H1 (cell line): ENCODE results near the gene RPS3. TPM values are rescaled to one million over a fixed set of nuclear protein-coding genes. Genes with fewer than 3 reads are reported as not detected.

ENCODE experiments used
- CTCF ChIA-PET: fragments of 300-600 bp; sonication (Branson Sonifier 250); formaldehyde crosslinking; loops from one replicate; lab custom pipeline; 2021; ENCODE audit not compliant: partially characterized antibody; lab: Charles Lee
- POLR2A ChIA-PET: fragments of 300-600 bp; sonication (Branson Sonifier 250); formaldehyde crosslinking; loops from one replicate; lab custom pipeline; 2021; ENCODE audit warnings: inconsistent platforms; ENCODE audit not compliant: partially characterized antibody; lab: Charles Lee
- DNase-seq, 2 experiments: peaks; one replicate each; pipeline versions ENCODE4 v3.0.0 to v3.0.0-alpha.2; 2010 to 2022; ENCODE audit warnings: low spot score in 2 of 2, low read depth in 1 of 2, mixed read lengths in 1 of 2
- FAIRE-seq: peaks from 2 replicates; lab custom pipeline; 2011; peaks lifted over from hg19 to GRCh38; lab: Jason Lieb, UNC
- H2AFZ ChIP-seq: 2 replicates; pipeline ENCODE4 v1.8.1; 2012; ENCODE audit warnings: low read length, inconsistent platforms
- H2AK5ac ChIP-seq: 2 replicates; pipeline ENCODE4 v1.6.1; 2013; ENCODE audit warnings: low read depth, low read length
- H2BK120ac ChIP-seq: replicated peaks from 2 replicates; pipeline ENCODE3; 2013; ENCODE audit warnings: low read depth, low read length, inconsistent platforms
- H2BK12ac ChIP-seq: 2 replicates; pipeline ENCODE4 v1.6.1; 2013; ENCODE audit warnings: low read depth, low read length
- H2BK15ac ChIP-seq: 2 replicates; pipeline ENCODE4 v1.6.1; 2013; ENCODE audit warnings: low read length
- H2BK20ac ChIP-seq: 2 replicates; pipeline ENCODE4 v1.6.1; 2013; ENCODE audit warnings: low read length
- H2BK5ac ChIP-seq: 2 replicates; pipeline ENCODE4 v1.6.1; 2013; ENCODE audit warnings: low read depth, low read length
- H3K14ac ChIP-seq: 2 replicates; pipeline ENCODE4 v1.6.1; 2013; ENCODE audit warnings: inconsistent platforms; ENCODE audit not compliant: insufficient read length
- H3K18ac ChIP-seq: 2 replicates; pipeline ENCODE4 v1.6.1; 2013; ENCODE audit warnings: low read length; ENCODE audit errors: extremely low read depth
- H3K23ac ChIP-seq: 2 replicates; pipeline ENCODE4 v1.6.1; 2013; ENCODE audit warnings: inconsistent platforms; ENCODE audit not compliant: insufficient read length
- H3K23me2 ChIP-seq: 2 replicates; pipeline ENCODE4 v1.6.1; 2013; ENCODE audit warnings: low read depth, low read length
- H3K27ac ChIP-seq: 2 replicates; pipeline ENCODE4 v1.6.1; 2011; ENCODE audit warnings: low read depth, low read length, inconsistent platforms
- H3K27me3 ChIP-seq, 4 experiments: replicated peaks in 1 of 4; 1 replicate in 1 of 4; 2 replicates in 3 of 4; pipeline versions ENCODE4 v1.6.1 to v1.8.1; 2011 to 2013; ENCODE audit warnings: low read length in 3 of 4, mild to moderate bottlenecking in 3 of 4, inconsistent platforms in 2 of 4, mixed read lengths in 2 of 4, moderate library complexity in 1 of 4; ENCODE audit not compliant: control insufficient read depth in 3 of 4, insufficient read depth in 3 of 4; ENCODE audit errors: extremely low read depth in 1 of 4
- H3K36me3 ChIP-seq, 4 experiments: 2 replicates each; pipeline versions ENCODE4 v1.6.1 to v1.8.1; 2011 to 2013; ENCODE audit warnings: mild to moderate bottlenecking in 4 of 4, low read length in 3 of 4, moderate library complexity in 2 of 4, control low read depth in 1 of 4, inconsistent platforms in 1 of 4; ENCODE audit not compliant: insufficient read depth in 4 of 4, control insufficient read depth in 2 of 4
- H3K4ac ChIP-seq: replicated peaks from 2 replicates; pipeline ENCODE3; 2013; ENCODE audit warnings: low read length, low read depth, mixed read lengths, inconsistent platforms; ENCODE audit not compliant: insufficient read length
- H3K4me1 ChIP-seq, 4 experiments: replicated peaks in 1 of 4; 1 replicate in 1 of 4; 2 replicates in 3 of 4; pipeline versions ENCODE4 v1.6.1 to v1.8.1; 2011 to 2013; ENCODE audit warnings: low read length in 3 of 4, inconsistent platforms in 2 of 4, mixed read lengths in 1 of 4; ENCODE audit not compliant: insufficient read depth in 4 of 4, control insufficient read depth in 3 of 4
- H3K4me2 ChIP-seq, 2 experiments: 2 replicates each; pipeline versions ENCODE4 v1.6.1 to v1.8.1; 2011 to 2013; ENCODE audit warnings: low read depth in 2 of 2, low read length in 2 of 2, control low read depth in 1 of 2, inconsistent platforms in 1 of 2, mild to moderate bottlenecking in 1 of 2; ENCODE audit not compliant: insufficient read depth in 1 of 2
- H3K4me3 ChIP-seq, 4 experiments: fragments of 200-600, 300-600 bp in 1 of 4; sonication (generic), shearing (Covaris generic), sonication (Bioruptor Twin) in 1 of 4; 2 replicates each; pipeline versions ENCODE4 v1.5.1 to v1.8.1; 2011 to 2016; ENCODE audit warnings: low read length in 4 of 4, low read depth in 3 of 4, control low read depth in 2 of 4, inconsistent platforms in 2 of 4, mild to moderate bottlenecking in 2 of 4, mixed read lengths in 1 of 4, moderate library complexity in 1 of 4; ENCODE audit not compliant: insufficient read depth in 2 of 4; ENCODE audit errors: extremely low read depth in 1 of 4
- H3K56ac ChIP-seq: replicated peaks from 2 replicates; pipeline ENCODE3; 2013; ENCODE audit warnings: low read depth, mild to moderate bottlenecking, mixed read lengths, low read length, inconsistent platforms; ENCODE audit not compliant: insufficient read length
- H3K79me1 ChIP-seq: 2 replicates; pipeline ENCODE4 v1.6.1; 2013; ENCODE audit warnings: low read depth, low read length, control low read depth
- H3K79me2 ChIP-seq, 2 experiments: 2 replicates each; pipeline versions ENCODE4 v1.6.1 to v1.8.1; 2012 to 2013; ENCODE audit warnings: low read length in 2 of 2, mild to moderate bottlenecking in 2 of 2, inconsistent platforms in 1 of 2; ENCODE audit not compliant: insufficient read depth in 2 of 2, control insufficient read depth in 1 of 2
- H3K9ac ChIP-seq, 4 experiments: replicated peaks in 1 of 4; 1 replicate in 1 of 4; 2 replicates in 3 of 4; pipeline versions ENCODE4 v1.6.1 to v1.8.1; 2011 to 2013; ENCODE audit warnings: low read depth in 3 of 4, low read length in 3 of 4, control low read depth in 2 of 4, mild to moderate bottlenecking in 2 of 4, moderate library complexity in 2 of 4, inconsistent platforms in 1 of 4; ENCODE audit errors: extremely low read depth in 1 of 4
- H3K9me3 ChIP-seq, 2 experiments: 2 replicates each; pipeline versions ENCODE4 v1.6.1 to v1.8.1; 2012 to 2013; ENCODE audit warnings: mild to moderate bottlenecking in 2 of 2, moderate library complexity in 2 of 2, control low read depth in 1 of 2, inconsistent platforms in 1 of 2, low read depth in 1 of 2, low read length in 1 of 2, mixed read lengths in 1 of 2; ENCODE audit not compliant: insufficient read depth in 2 of 2
- H4K20me1 ChIP-seq, 2 experiments: replicated peaks in 1 of 2; 2 replicates each; pipeline versions ENCODE3 to v1.8.1; 2011 to 2013; ENCODE audit warnings: inconsistent platforms in 2 of 2, low read length in 2 of 2, mild to moderate bottlenecking in 1 of 2; ENCODE audit not compliant: insufficient read depth in 2 of 2, control insufficient read depth in 1 of 2
- H4K5ac ChIP-seq: 2 replicates; pipeline ENCODE4 v1.6.1; 2013; ENCODE audit warnings: low read length, low read depth, mixed read lengths, inconsistent platforms; ENCODE audit not compliant: insufficient read length
- H4K8ac ChIP-seq: 2 replicates; pipeline ENCODE4 v1.8.0; 2013; ENCODE audit warnings: mild to moderate bottlenecking, moderate library complexity, low read length, inconsistent platforms; ENCODE audit not compliant: insufficient read depth; ENCODE audit errors: extremely low read depth
- H4K91ac ChIP-seq: replicated peaks from 2 replicates; pipeline ENCODE3; 2013; ENCODE audit warnings: low read length, mixed read lengths, inconsistent platforms; ENCODE audit not compliant: insufficient read length
- BCL11A ChIP-seq, 2 experiments: IDR thresholded peaks; one replicate each; pipeline ENCODE4 v1.6.1; 2011; ENCODE audit warnings: low read depth in 2 of 2, low read length in 2 of 2, mild to moderate bottlenecking in 2 of 2
- CBX8 ChIP-seq: fragments of 300-800, 300-1000 bp; sonication (generic); IDR thresholded peaks from 2 replicates; pipeline ENCODE4 v1.7.1; 2016; ENCODE audit warnings: low read depth, low read length, borderline replicate concordance
- CEBPB ChIP-seq: IDR thresholded peaks from 2 replicates; pipeline ENCODE4 v1.6.1; 2012; ENCODE audit warnings: low read depth, low read length
- CHD1 ChIP-seq: IDR thresholded peaks from 2 replicates; pipeline ENCODE4 v1.6.1; 2012; ENCODE audit warnings: low read depth, low read length, improper control_type of control experiment
- CHD2 ChIP-seq: IDR thresholded peaks from 2 replicates; pipeline ENCODE4 v1.6.1; 2012; ENCODE audit warnings: low read length, improper control_type of control experiment
- FOSL1 ChIP-seq: IDR thresholded peaks from 2 replicates; pipeline ENCODE4 v1.6.1; 2011; ENCODE audit warnings: mild to moderate bottlenecking, low read depth, low read length, moderate library complexity; ENCODE audit not compliant: insufficient read depth
- KDM5A ChIP-seq: fragments of 200-600 bp; IDR thresholded peaks from 2 replicates; pipeline ENCODE4 v1.7.1; 2012; ENCODE audit warnings: mild to moderate bottlenecking, low read length, inconsistent platforms, mixed read lengths
- MAFK ChIP-seq: IDR thresholded peaks from 2 replicates; pipeline ENCODE4 v1.6.1; 2012; ENCODE audit warnings: low read depth, mild to moderate bottlenecking, improper control_type of control experiment, low read length
- NANOG ChIP-seq: IDR thresholded peaks from 2 replicates; pipeline ENCODE4 v1.6.1; 2011; ENCODE audit warnings: low read length, low read depth, mild to moderate bottlenecking, inconsistent platforms; ENCODE audit not compliant: insufficient read depth, poor library complexity, severe bottlenecking
- PHF8 ChIP-seq: fragments of 200-600 bp; sonication (generic); conservative IDR thresholded peaks from 2 replicates; pipeline ENCODE4 v1.7.1; 2012; ENCODE audit warnings: low read depth, mild to moderate bottlenecking, inconsistent platforms, low read length, moderate library complexity
- RAD21 ChIP-seq, 2 experiments: IDR thresholded peaks in 1 of 2; conservative IDR thresholded peaks in 1 of 2; 2 replicates each; pipeline ENCODE4 v1.6.1; 2011; ENCODE audit warnings: low read depth in 2 of 2, low read length in 2 of 2, improper control_type of control experiment in 1 of 2, inconsistent platforms in 1 of 2, mild to moderate bottlenecking in 1 of 2, moderate library complexity in 1 of 2
- RBBP5 ChIP-seq: IDR thresholded peaks from 2 replicates; pipeline ENCODE4 v1.7.1; 2012; ENCODE audit warnings: low read depth, mild to moderate bottlenecking, inconsistent platforms, low read length, moderate library complexity, borderline replicate concordance
- SIRT6 ChIP-seq: IDR thresholded peaks from one replicate; pipeline ENCODE4 v1.7.1; 2012; ENCODE audit warnings: low read length, inconsistent platforms
- SP2 ChIP-seq: IDR thresholded peaks from 2 replicates; pipeline ENCODE4 v1.6.1; 2012; ENCODE audit warnings: mild to moderate bottlenecking, low read length, inconsistent platforms
- SP4 ChIP-seq: IDR thresholded peaks from 2 replicates; pipeline ENCODE4 v1.6.1; 2012; ENCODE audit warnings: low read length, inconsistent platforms
- TAF1 ChIP-seq: IDR thresholded peaks from 2 replicates; pipeline ENCODE4 v1.6.1; 2011; ENCODE audit warnings: mild to moderate bottlenecking, low read depth, low read length
- WGBS, 2 experiments: shearing (Covaris generic) in 1 of 2; methylation state at CpG; one replicate each; pipeline versions ENCODE4 v1.1.6 to v1.1.7; 2013 to 2015; ENCODE audit warnings: low lambda C conversion rate in 2 of 2, mixed read lengths in 2 of 2, inconsistent platforms in 1 of 2, low coverage in 1 of 2, missing lambda C conversion rate in 1 of 2; ENCODE audit not compliant: insufficient replicate concordance in 2 of 2, insufficient coverage in 1 of 2, insufficient read length in 1 of 2; ENCODE audit errors: extremely low coverage in 1 of 2, missing lambda C conversion rate in 1 of 2; 5-methylcytosine and 5-hydroxymethylcytosine counted together
- polyA plus RNA-seq, 7 experiments: library from polyadenylated mRNA; depleted of rRNA in 3 of 7; stranded (reverse) in 5 of 7; unstranded in 2 of 7; fragments of >200 nt in 5 of 7; fragments of 200-250 nt in 2 of 7; gene quantifications; 1 replicate in 5 of 7; 2 replicates in 1 of 7; 4 replicates in 1 of 7; pipeline versions ENCODE4 v1.2.1 to v1.2.3, GENCODE V29; 2011 to 2013; ENCODE audit warnings: missing spikeins in 2 of 7, mixed read lengths in 2 of 7
- total RNA-seq: library from RNA; stranded (reverse); fragmentation: NEBNext Ultra II Directional; extraction: Animal tissue kit (Norgen Biotek cat#: 25700); gene quantifications from 2 replicates; pipeline ENCODE4 v1.2.1, GENCODE V29; 2021

The RPS3 gene
- total and polyA plus RNA-seq, 2 of the 8 experiments (the other 6 are each of a cell fraction or from before 2014, with no cell fraction given), result 3,813 to 4,194 TPM

DNA sequence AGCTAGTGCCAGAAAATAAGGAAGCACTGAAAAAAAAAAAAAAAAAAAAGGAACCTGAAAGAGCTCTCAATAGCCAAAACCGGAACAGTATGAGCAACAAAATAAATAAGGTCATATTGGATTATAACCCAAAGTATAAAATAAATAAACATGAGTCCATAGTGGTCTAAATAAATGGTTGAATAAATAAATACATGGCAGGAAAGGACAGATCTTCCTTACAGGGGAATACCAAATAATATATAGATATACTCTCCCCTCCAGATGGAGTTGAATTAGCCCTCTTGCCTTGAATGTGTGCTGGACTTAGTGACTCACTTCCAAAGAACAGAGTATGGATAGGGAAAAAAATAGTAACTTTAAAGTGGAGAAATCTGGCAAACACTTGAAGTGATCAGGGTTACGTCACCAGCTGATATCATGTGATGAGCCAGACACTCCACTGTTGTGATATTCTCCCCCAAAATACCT lies 33.6 kb upstream of the RPS3 start:
- FAIRE-seq, result no peak
- POLR2A ChIA-PET, result no interaction called here

More for the DNA sequence above, 33.6 kb upstream of the RPS3 start:
- Histone ChIP-seq H3K9ac (no peak overlapping the region), H3K23ac (no peak overlapping the region), H2BK120ac (no peak overlapping the region), H2BK20ac (no peak overlapping the region), H3K18ac (no peak overlapping the region), H3K36me3 (no peaks in the 10 kb centered on the region), H2BK15ac (no peak overlapping the region), H2BK12ac (no peak overlapping the region), H3K23me2 (no peaks in the 10 kb centered on the region), H3K9me3 (no peaks in the 10 kb centered on the region), H3K79me1 (no peaks in the 10 kb centered on the region), H4K5ac (no peak overlapping the region), H3K4me2 (no peak overlapping the region), H3K4ac (no peak overlapping the region), H3K56ac (no peak overlapping the region), H3K4me3 (no peak overlapping the region), H4K8ac (no peak overlapping the region), H3K79me2 (no peaks in the 10 kb centered on the region), H4K91ac (no peak overlapping the region), H2BK5ac (no peak overlapping the region), H4K20me1 (no peaks in the 10 kb centered on the region), H3K14ac (no peak overlapping the region), H3K27ac (no peak overlapping the region), H2AFZ (no peak overlapping the region), H2AK5ac (no peak overlapping the region), H3K4me1 (no peaks in the 10 kb centered on the region), H3K27me3 (no peaks in the 10 kb centered on the region)
- CTCF ChIA-PET, result interaction anchor here (1.3 kb wide), 1 partner anchor 86 kb away, joined by 4 read pairs; no protein-coding TSS in a partner anchor
- DNase-seq, result no peak
- WGBS, 2 experiments, result 75% methylated on average over 2 of the region's 2 CpGs; no CpG with 5 or more reads in 1 of the 2 experiments
- TF ChIP-seq CBX8 (no peak), NANOG (no peak), FOSL1 (no peak), SIRT6 (no peak), RBBP5 (no peak), CHD1 (no peak), CEBPB (no peak), MAFK (no peak), PHF8 (no peak), RAD21 (IDR thresholded peaks at IDR 0.05 in 1 of 2, conservative IDR thresholded peaks at IDR 0.05 in 1 of 2; ENCODE audit: low read depth in 2 of 2, low read length in 2 of 2) (no peak), BCL11A (IDR thresholded peaks at IDR 0.05; ENCODE audit: low read depth in 2 of 2, low read length in 2 of 2) (no peak), SP4 (no peak), SP2 (no peak), KDM5A (no peak), TAF1 (no peak), CHD2 (no peak)
